Suprapubic skin (tissue), 4 donors: ENCODE data around the gene ZNF446.

Experiments used
- EP300 ChIP-seq: sonication (generic); formaldehyde crosslinking; IDR thresholded peaks from one replicate; pipeline ENCODE4 v1.6.1; 2017; ENCODE audit warnings: antibody characterized with exemption
- POLR2A ChIP-seq, 2 donors: fragments of 450-650 bp; IDR thresholded peaks; one replicate each; pipeline ENCODE4 v1.6.1; 2017; ENCODE audit warnings: antibody characterized with exemption in 2 of 2, mild to moderate bottlenecking in 2 of 2, moderate library complexity in 2 of 2
- POLR2AphosphoS5 ChIP-seq, 3 donors: sonication (generic); formaldehyde crosslinking; IDR thresholded peaks; one replicate each; pipeline ENCODE4 v1.6.1; 2017; ENCODE audit warnings: antibody characterized with exemption in 3 of 3
- TF ChIP-seq, protein P1 (sequence below), 2 donors: fragments of 200-600 bp in 1 of 2; fragments of 450-650 bp in 1 of 2; sonication (generic) in 1 of 2; IDR thresholded peaks; one replicate each; pipeline ENCODE4 v1.5.1; 2016 to 2019; ENCODE audit warnings: antibody characterized with exemption in 2 of 2, mild to moderate bottlenecking in 1 of 2, moderate library complexity in 1 of 2

- TF ChIP-seq, protein P1, sequence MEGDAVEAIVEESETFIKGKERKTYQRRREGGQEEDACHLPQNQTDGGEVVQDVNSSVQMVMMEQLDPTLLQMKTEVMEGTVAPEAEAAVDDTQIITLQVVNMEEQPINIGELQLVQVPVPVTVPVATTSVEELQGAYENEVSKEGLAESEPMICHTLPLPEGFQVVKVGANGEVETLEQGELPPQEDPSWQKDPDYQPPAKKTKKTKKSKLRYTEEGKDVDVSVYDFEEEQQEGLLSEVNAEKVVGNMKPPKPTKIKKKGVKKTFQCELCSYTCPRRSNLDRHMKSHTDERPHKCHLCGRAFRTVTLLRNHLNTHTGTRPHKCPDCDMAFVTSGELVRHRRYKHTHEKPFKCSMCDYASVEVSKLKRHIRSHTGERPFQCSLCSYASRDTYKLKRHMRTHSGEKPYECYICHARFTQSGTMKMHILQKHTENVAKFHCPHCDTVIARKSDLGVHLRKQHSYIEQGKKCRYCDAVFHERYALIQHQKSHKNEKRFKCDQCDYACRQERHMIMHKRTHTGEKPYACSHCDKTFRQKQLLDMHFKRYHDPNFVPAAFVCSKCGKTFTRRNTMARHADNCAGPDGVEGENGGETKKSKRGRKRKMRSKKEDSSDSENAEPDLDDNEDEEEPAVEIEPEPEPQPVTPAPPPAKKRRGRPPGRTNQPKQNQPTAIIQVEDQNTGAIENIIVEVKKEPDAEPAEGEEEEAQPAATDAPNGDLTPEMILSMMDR (IDR thresholded peaks at IDR 0.05), result no peak
- TF ChIP-seq POLR2A (IDR thresholded peaks at IDR 0.05) (no peak), POLR2AphosphoS5 (IDR thresholded peaks at IDR 0.05) (no peak), EP300 (no peak)
Observed at GRCh38 chr19:58455306-58455705, 20.8 kb upstream of the ZNF446 start.
